COLO668 (cell line): ENCODE results near the gene CUL2.
A peak's percentile ranks its signal among the peaks of the same experiment; 100 is the strongest.
"Not testable (repeated sequence)": the region's sequence is repeated elsewhere in the genome, so short reads cannot be mapped to it uniquely, and the experiment has no call there.

Source experiments
- DNase-seq: peaks from one replicate; lab custom pipeline; 2025; ENCODE audit not compliant: unreplicated experiment; lab: John Stamatoyannopoulos, UW

Gene CUL2

GRCh38 chr10:35020481-35020880 lies 69.7 kb downstream of the CUL2 start:
- DNase-seq, result no peak

DNA sequence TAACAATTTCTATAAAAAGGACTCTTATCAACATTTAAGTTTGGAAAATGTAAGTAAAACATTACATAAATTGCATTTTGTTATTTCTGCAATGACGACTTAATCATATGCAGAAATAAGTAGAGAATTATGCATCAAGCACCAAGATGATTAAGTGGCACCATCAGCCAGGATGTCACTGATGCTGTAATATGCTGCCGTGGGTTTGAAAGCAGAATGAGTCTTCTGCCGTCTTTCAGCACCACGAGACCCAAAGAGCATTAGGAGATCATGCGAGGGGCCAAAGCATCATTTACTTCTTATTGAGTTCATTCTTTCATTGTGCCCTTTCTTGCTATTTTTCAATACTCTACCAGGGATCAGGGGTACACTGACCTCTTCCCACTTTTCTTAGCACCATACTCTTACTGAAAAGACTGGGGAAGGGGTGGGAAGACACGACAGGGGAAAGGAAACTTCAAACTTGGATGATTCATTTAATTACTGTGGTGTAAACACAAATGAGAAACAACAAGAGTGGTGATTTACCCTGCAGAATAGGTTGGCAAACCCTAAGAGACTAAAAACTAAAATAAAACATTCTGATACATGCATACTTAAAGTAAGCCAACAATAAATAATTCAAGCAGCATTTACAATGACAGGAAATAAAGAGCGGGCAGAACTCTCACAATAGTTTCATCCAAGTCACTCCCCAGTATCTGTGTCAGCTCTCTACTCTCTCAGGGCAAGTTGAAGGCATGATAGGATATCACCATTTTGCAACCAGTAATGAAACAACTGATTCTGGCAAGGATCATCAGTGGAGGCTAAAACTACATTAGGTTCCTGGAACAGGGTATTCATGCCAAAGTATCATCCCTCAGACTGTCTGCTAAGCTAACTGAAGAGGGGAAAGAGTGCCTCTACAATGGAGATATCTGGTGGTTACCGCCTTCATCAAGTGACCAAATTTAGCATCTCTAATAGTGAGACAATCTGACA lies 70.8 kb downstream of the CUL2 start:
- no peak for DNase-seq

DNA sequence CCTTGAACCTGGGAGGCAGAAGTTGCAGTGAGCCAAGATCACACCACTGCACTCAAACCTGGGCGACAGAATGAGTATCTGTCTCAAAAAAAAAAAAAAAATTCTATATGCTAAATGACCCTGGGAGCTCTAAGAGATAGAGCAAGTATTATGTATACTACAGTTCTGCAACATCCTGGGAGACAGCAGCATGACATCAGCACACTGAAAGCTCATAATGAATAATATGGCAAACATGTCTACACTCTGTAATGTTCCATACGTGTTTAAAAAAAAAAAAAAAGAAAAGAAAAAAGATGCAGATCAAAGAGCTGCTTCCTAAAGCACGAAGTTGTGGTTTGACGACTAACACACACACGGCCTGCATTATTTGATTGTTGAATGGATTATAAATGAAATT lies 72.5 kb downstream of the CUL2 start:
- no peak for DNase-seq

- DNase-seq, result no peak
Measured at GRCh38 chr10:35015843-35016408, 74.2 kb downstream of the CUL2 start.

- no peak for DNase-seq
Measured at GRCh38 chr10:35012781-35013180, 77.4 kb downstream of the CUL2 start.

- no peak for DNase-seq
Measured at GRCh38 chr10:35011771-35012191, 78.4 kb downstream of the CUL2 start.

- no peak for DNase-seq
Measured at GRCh38 chr10:35007858-35008301, 82.3 kb downstream of the CUL2 start.

DNA sequence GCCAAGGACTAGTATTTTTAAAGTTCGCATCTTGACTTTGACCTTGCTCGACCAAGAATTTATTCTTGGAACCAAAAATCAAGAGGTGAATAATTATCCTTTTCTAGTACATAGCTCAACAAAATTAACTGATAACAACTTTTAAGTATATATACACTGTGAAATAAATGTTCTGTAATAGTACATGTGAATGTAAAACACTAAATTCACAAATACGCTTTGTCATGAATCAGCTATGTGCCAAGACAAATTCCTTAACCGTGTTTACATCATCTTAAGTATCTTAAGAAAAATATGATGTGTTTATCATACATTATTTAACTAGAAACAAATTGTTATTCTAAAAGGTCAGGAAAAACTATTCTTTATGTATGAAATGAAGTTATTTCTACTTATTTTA lies 83.3 kb downstream of the CUL2 start:
- DNase-seq, result no peak

DNA sequence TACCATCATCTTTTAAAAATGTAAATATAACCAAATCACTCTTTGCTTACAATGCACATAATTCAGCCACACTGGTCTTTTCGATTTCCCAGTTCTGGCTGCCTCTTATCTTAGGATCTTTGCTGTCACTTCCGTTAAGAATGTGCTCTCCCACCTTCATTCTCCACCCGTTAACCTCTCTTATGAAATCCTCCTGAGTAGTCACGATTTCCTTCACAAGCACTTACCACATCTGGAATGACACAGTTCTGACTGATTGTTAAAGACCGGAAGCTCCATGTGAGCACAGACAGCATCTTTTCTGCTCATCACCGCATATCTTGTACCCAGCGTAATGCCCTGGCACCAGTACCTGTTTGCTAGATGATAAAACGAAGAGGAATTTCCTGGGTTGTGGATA lies 84.3 kb downstream of the CUL2 start:
- DNase-seq, result no peak

GRCh38 chr10:35004651-35005050 lies 85.5 kb downstream of the CUL2 start:
- no peak for DNase-seq

GRCh38 chr10:35003906-35004305 lies 86.2 kb downstream of the CUL2 start:
- DNase-seq, result no peak

DNA sequence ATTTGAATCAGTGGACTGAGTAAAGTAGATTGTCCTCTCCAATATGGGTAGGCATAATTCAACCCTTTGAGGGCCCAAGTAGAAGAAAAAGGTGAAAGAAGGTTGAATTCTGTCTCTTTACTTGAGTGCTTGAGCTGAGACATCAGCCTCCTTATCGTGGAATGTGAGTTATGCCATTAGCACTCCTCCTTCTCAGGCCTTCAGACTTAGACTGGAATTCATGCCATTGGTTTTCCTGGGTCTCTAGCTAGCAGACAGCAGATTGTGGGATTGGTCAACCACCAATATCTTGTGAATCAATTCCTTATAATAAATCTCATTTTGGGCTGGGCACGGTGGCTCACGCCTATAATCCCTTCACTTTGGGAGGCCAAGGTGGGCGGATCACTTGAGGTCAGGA lies 89.2 kb downstream of the CUL2 start:
- DNase-seq, result no peak

- DNase-seq, result no peak
Measured at GRCh38 chr10:34999532-34999931, 90.6 kb downstream of the CUL2 start.

GRCh38 chr10:34998940-34999339 lies 91.2 kb downstream of the CUL2 start:
- no peak for DNase-seq

DNA sequence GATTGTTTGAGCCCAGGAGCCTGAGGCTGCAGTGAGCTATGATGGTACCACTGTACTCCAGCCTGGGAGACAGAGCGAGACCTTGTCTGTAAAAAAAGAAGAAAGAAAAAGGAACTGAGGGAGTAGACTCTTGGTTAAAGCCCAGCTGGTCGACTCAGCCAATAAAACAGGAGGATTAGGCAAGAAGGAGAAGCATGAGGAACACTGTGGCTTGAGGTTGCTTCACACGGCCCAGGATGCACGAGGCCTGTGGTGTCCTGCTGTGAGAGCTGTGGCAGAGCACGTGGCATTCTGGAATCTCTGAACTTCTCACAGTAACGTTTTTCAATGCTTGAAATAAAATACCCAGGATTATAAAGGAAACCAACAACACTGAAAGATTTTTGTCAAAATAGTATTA lies 93.3 kb downstream of the CUL2 start:
- no peak for DNase-seq

GRCh38 chr10:34995925-34996324 lies 94.2 kb downstream of the CUL2 start:
- DNase-seq, result no peak

DNA sequence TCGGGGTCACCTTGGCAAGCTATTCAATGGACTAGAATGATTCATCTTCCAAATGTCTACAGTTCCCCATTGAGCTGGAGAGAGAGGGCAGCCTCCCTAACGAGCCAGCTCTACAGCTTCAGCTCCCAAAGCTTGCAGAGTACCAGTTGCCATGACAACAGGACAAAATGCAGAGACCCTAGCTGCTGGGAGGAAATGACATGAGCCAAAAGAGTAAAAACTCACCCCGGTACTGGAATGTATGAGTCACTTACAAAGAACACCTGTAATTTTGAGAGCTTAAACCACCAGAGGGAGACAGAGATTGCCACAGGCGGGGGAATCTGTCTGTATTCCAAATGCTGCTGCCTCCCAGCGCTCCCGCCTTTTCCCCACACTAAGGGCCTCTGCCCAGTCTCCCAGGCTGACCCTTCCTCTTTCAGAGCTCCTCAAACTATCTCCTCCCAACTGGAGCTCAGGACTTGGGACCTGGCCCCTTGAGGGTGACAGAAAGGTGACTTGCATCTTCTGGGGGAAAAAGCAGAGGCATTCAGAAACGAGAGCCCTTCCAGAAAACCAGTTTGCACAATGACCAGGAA lies 95.5 kb downstream of the CUL2 start:
- DNase-seq, result peak; percentile 26

DNA sequence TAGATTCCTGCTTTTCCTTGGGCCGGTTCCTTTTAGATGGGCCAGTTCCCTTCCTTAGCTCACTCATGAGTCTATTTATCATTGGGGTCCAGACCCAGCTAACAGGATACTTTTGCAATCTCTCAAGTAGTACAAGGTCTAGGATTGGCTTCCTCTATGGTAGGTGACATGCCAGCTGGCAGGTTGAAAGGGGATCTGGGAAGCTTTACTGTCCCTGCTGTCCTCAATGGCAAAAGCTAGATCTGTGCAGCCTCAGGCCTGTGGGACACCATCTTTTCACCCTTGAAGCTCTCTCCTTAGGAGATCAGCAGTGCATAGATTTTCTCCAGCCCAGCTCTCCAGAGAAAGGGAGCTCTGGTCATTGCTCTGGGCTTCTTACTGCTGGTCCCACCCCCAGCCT lies 96.4 kb downstream of the CUL2 start:
- DNase-seq, result no peak

DNA sequence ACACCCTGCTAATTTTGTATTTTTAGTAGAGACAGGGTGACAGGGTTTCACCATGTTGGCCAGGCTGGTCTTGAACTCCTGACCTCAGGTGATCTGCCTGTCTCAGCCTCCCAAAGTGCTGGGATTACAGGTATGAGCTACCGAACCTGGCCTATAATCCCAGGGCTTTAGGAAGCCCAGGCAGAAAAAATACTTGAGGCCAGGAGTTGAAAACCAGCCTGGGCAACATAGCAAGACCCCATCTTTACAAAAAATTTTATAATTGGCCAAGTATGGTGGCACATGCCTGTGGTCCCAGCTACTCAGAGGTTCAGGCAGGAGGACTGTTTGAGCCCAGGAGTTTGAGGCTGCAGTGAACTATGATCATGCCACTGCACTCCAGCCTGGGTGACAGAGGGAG lies 99.0 kb downstream of the CUL2 start:
- DNase-seq, result not testable (repeated sequence)

GRCh38 chr10:34988397-34989067 lies 101.6 kb downstream of the CUL2 start:
- DNase-seq, result no peak

- DNase-seq, result no peak
Measured at GRCh38 chr10:34985823-34986222, 104.3 kb downstream of the CUL2 start.
